Endometrial microvascular endothelial cells (primary cell): ENCODE measurements around the gene MGRN1. TPM values are rescaled to one million over a fixed set of nuclear protein-coding genes. Genes with fewer than 3 reads are reported as not detected.
"Not testable (repeated sequence)": the region's sequence is repeated elsewhere in the genome, so short reads cannot be mapped to it uniquely, and the experiment has no call there.

Experiments used
- in situ Hi-C: cut with HindIII; loops from 2 replicates; pipeline ENCODE4 v1.10.0; 2017; ENCODE audit warnings: low sequenced_read_pairs, low pct_unique_long_range_greater_than_20kb; ENCODE audit errors: inconsistent ontology term
- total RNA-seq: library from RNA; depleted of rRNA; stranded (reverse); fragments of >200 nt; gene quantifications from one replicate; pipeline ENCODE4 v1.2.3, GENCODE V29; 2015; ENCODE audit errors: inconsistent ontology term

Gene MGRN1
- total RNA-seq, 1 donor from 2014 or later, result 52.2 TPM

GRCh38 chr16:4737545-4737944 lies 112.9 kb downstream of the MGRN1 start:
- in situ Hi-C loops, result no loop called here

- in situ Hi-C loops, result not testable (repeated sequence)
Measured at GRCh38 chr16:4738370-4738769, 113.7 kb downstream of the MGRN1 start.

Other genes starting within 250 kb of the MGRN1 start
- gene CORO7, start 208.2 kb upstream of the MGRN1 start, total RNA-seq, result 28.6 TPM
- gene DNAJA3, start 199.0 kb upstream of the MGRN1 start, total RNA-seq, result 48.5 TPM
- 96.9 TPM for gene NMRAL1, start 150.2 kb upstream of the MGRN1 start, total RNA-seq
- gene HMOX2, start 148.4 kb upstream of the MGRN1 start, total RNA-seq, result 103 TPM
- 14.3 TPM for gene CDIP1, start 86.1 kb upstream of the MGRN1 start, total RNA-seq
- not detected for gene C16orf96, start 68.5 kb upstream of the MGRN1 start, total RNA-seq
- 2.5 TPM for gene UBALD1, start 9.9 kb upstream of the MGRN1 start, total RNA-seq
- 23.7 TPM for gene NUDT16L1, start 68.7 kb downstream of the MGRN1 start, total RNA-seq
- gene ANKS3, start 109.4 kb downstream of the MGRN1 start, total RNA-seq, result 10.5 TPM
- gene DNAAF8, start 109.7 kb downstream of the MGRN1 start, total RNA-seq, result not detected
- 13.9 TPM for gene ZNF500, start 142.3 kb downstream of the MGRN1 start, total RNA-seq
- gene SEPTIN12, start 163.5 kb downstream of the MGRN1 start, total RNA-seq, result not detected
- not detected for gene SMIM22, start 170.5 kb downstream of the MGRN1 start, total RNA-seq
- gene ROGDI, start 177.8 kb downstream of the MGRN1 start, total RNA-seq, result 15.6 TPM
- gene GLYR1, start 222.5 kb downstream of the MGRN1 start, total RNA-seq, result 58.4 TPM
- 28.2 TPM for gene UBN1, start 222.7 kb downstream of the MGRN1 start, total RNA-seq